HuH-7 (cell line): ENCODE data around the gene TMEM86B.
"Not testable (repeated sequence)": the region's sequence is repeated elsewhere in the genome, so short reads cannot be mapped to it uniquely, and the experiment has no call there.

ENCODE experiments used
- DNase-seq: peaks from one replicate; pipeline ENCODE4 v3.0.0; 2011; ENCODE audit warnings: low spot score

The TMEM86B gene

DNA sequence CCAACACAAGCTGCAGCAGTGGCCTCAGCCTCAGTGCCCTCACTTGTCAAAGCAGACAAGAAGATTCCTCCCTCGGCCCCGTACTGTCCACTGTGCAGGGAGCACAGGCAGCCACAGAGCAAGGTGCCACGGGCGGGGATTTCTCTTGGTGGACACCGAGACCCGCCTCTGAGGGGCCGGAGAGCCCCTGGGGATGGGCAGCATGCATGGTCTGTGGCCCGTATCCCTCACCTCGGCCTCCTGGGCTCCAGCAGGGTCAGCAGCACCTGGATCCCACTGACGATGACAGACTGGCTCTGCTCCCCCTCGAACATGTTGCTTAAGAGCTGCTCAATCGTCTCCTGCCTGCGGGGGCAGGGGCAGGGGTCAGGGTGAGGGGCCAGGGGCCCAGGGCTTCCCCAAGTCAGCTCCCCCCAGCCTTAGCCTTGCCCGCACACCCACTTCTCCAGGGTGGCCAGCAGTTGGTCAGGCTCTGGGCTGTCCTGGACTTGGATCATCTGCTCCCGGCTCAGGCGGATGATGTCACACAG is 13.4 kb upstream of the TMEM86B start:
- no peak for DNase-seq

DNA sequence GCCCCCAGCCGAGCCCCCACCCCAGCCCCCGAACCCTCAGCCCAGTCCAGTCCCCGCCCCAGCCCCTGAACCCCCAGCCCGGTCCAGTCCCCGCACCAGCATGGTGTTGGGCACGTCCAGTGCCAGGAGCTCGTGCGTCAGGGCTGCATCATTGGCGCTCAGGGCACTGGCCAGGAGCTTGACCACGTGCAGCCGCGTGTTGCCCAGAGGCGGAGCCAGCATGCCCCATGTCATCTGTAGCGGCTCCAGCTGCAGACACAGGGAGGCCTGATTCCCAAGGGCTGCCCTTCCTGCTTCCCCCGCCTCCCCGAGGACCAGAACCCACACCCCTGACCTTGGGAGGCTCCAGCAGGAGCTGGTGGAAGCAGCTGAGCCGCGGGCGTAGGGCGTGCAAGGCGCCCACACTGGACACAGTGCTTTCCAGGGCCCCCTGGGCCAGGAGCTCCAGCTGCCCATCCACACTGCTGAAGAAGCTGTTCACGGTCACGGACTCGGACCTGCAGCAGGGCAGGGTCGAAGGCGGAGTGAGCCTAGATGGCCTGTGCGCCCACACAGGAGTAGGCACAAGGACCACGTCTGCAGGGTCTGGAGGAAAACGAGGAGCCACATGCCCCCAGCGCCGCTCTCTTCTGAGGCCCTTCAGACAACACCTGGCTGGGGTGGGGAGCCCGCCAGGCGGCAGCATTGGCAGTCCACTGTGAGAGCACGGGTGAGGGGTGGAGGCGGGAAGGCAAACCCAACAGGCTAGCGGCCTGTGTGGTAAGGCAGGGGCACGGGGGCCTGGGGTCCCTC is 12.8 kb upstream of the TMEM86B start:
- no peak for DNase-seq

DNA sequence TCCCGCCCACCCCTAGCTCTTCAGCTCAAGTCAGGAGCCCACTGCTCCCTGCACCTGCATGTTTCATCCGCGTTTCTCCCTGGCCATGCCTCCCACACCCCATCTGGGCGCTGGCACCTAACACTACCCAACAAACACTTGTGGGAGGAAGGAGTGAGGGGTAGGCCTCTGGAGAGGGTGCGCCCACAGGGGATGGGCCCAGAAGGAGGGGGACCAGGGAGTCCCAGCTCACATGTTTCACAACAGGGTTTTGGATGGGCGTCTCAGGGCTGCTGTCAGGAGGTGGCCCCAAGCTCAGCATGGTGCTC is 12.1 kb upstream of the TMEM86B start:
- DNase-seq = no peak

DNA sequence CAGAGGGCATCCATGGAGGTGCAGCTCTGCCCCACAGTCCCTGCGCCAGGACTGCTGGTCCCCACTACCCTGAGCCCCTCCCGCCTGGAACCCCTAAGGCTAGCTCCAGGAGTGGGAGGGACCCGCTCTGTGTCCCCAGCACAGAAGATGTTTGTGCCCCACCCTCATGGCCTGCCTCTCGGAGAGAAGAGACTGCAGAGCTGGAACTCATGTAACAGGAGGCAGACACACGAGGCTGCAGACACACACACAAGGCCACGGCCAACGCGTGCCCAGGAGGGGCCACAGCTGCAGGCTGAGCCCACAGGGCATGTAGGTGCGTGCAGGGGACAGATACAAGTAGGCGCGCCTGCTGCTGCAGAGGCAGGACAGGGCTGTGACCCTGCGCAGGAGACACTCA is 10.4 kb upstream of the TMEM86B start:
- no peak for DNase-seq

DNA sequence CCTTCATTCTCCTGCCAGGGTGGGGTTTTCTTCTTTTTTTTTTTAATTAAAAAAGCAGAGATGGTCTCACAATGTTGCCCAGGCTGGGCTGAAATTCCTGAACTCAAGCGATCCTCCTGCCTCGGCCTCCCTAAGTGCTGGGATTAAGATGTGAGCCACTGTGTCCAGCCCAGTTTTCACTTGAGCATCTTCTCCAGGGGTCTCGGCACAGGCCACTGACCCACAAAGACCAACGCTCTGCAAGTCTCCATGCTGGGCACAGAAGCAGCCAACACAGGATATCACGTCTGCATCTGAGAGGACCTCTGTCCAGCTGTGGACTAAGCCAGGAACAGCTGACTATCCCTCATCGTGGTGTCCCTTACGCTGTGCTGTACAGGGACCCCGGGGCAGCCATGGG is 9.5 kb upstream of the TMEM86B start:
- no peak for DNase-seq

DNA sequence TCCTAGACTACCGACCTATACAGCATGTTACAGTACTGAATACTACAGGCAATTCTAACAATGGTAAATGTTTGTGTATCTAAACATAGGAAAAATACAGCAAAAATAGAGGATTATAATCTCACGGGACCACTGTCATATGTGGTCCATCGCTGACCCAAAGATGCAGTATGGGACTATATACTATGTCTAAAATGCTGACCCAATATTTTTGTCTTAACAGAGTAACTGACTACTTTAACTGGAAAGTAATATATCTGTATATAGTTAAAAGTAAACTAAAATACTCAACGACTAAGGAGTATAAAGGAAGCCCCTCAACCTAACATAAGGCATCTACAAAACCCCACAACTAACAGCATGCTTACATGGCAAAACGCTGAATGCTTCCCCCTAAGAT is 4.4 kb upstream of the TMEM86B start:
- DNase-seq = no peak

DNA sequence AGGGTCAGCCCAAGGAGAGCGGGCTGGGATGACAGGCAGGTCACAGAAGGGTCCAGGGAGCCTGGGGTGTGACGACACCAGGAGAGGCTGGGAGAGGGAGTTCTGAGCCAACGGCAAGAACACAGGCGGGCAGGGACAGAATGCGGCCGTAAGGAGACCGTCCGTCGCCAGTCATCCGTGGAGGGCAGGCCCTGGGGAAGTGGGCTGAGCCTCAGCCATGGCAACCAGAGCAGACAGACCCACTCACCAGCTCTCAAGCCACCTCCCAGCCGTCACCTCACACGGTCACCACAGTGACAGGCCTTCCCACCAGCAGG is 3.7 kb upstream of the TMEM86B start:
- DNase-seq = no peak

DNA sequence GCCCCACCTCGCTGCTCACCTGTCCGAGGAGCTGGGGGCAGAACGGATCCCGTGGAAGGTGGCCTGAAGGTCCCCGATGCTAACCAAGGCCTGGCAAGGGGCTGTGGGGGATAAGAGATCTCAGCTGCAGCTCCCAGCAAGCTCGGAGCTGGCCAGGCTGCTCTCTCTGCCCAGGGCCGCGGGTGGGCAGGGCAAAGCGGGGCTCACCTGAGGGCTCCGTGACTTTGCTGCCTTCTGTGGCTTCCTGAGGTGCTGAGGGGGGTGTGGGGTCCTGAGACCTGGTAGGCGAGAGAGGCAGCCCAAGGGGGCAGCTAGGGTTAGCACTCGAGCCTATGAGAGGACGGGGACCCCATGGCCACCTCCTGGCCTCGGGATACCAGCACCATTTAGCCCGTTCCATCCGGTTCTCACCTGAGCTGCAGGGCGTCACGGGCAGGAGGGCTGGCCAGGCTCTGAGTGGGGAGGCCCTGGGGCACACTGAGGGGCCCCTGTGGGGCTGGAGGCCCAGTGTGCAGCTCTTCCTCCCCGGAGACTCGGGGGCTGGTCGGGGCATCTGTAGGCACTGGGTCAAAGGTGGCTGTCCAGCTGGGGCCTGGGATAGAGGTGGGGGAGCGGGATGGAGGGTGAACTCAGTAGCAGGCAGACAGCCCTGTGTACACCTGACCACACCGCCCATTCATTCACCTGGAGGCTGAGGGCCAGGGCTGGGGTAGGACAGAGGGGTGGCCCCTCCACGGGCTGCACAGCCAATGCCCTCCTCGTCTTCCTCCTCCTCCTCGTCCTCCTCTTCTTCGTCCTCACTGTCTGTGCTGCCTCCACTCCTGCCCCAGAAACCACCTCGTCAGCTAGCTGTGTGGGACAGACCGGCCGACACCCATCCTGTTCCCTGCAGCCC is 3.1 kb upstream of the TMEM86B start:
- DNase-seq = no peak

DNA sequence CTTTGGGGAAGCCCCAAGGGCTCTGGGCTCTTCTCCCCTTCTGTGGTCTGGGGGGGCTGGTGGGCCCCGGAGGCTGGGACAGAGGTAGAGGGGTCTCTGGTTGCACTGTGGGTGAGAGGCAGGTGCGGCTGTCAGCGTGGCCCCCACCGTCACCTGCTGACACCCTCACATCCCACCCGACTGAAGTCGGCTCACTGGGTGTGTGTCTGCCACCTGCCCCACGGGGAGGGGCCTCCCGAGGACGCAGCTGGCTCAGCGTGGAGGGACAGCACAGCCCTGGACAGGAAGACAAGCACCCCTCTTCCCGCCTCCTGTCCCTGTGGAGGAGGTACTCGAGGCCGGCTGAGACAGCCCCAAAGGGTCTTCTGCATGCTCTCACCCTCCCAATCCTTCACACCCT is 2.2 kb upstream of the TMEM86B start:
- DNase-seq = no peak

DNA sequence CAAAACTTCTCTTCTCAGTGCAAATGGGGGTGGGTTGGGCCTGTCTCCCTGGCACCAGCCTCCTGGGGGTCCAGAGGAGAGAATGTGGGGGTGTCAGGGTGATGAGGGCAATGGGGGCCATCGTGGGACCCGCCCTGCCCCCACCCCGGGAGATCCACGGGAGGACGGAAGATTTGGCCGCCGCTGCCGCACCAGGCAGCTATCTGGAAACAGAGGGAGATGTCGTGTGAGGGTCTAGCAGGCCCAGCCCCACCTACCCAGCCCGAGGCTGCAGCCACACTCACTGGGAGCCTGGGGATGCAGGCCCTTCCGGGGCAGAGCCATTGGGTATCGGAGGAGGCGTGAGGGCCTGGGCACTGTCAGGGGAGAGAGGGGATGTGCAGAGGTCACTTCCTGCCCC is 1.8 kb upstream of the TMEM86B start:
- no peak for DNase-seq

DNA sequence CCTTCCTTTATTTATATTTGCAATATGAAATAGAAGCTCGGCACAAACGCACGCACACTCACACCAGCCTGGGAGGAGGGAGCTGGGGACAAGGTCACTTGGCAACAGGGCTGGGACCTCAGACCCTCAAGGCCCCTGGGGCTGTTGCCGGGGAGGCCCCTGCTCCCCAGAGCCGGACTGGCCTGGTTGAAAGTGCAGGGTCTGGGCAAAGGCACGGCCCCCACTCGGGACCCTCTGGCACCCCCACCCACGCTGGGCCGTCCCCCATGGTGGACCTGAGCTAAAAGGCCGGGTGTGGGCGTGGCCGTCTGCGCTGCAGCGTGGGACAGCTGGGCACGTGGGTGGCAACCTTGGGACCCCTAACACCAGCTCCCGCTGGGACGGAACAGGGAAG is 1.2 kb upstream of the TMEM86B start:
- no peak for DNase-seq

DNA sequence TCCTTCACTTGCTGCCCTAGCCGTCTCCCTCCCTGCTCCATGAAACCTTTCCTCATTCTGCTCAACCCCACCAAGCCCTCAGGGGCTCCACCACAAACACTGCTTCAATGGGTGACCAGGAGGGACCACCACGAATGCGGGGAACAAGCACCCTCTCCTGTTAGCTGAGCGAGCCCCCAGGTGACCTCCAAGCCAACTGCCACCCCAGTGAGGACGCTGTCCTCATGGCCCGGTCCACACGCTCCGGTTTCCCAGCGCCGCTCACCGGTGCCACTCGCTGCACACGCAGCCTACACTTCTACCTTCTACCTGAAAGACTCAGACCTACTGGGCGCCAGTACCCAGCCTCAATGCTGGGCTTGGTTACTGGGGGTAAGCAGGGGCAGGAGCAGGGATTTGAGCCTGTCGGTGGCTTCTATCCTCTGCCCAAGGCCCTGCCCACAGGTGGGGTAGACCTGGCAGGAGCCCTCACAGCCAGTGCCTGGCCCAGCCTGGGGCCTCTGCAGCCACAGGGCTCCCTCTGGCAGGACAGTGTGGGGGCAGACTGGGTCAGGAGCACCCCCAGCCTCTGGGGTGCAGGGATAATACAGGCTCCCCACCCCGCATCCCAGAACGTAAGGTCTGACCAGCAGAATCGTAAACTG is 704 bp upstream of the TMEM86B start:
- no peak for DNase-seq

DNA sequence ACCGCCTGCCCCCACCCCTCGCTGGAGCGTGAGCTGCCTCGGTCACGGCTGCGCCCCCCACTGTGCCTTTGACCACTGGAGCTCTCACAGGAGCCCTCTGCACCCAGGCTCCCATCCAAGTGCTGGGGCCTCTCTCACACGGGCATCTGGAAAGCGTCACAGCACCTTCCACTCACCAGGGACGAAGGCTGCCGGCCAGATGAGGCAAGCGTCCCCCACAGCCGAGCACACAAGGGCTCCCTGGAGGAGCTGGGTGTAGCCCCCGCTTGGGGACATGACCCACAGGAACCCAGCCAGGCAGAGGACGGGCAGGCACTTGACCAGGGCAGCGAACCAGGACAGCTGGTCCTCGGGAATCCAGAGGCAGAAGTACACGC is 560 bp downstream of the TMEM86B start:
- no peak for DNase-seq

DNA sequence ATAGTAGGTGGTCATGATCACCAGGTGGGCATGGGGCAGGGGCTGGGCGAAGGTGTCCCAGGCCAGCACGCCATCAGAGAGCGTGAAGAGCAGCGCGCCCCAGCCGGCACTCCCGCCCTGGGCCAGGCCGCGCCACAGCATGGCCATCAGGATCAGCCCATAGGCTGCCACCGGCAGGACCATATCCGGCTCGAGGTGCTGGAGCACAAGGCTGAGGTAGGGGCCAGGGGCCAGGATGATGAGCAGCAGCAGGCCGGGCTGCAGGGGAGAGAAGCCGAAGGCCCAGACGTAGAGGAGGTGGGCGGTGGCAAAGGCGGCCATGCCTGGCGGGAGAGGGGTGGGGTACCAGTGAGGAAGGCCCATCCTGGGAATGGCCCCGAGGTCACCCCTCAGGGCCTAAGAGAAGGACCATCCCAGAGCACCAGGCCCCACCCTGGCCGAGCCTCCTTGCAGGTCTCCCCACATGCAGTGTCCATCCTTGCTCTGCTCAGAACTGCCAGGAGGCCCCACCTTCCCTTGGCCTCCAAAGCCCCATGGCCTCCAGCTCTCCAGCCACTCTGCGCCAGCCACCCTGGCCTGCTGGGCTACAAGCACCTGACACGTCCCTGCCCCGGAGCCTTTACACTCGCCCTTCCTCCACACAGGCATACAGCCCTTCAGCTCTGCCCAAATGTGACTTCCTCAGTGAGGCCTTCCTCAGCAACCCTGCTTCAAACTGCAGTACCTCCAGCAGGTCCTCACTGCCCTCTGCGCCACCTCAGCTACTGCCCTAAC is 1.1 kb downstream of the TMEM86B start:
- DNase-seq = no peak

DNA sequence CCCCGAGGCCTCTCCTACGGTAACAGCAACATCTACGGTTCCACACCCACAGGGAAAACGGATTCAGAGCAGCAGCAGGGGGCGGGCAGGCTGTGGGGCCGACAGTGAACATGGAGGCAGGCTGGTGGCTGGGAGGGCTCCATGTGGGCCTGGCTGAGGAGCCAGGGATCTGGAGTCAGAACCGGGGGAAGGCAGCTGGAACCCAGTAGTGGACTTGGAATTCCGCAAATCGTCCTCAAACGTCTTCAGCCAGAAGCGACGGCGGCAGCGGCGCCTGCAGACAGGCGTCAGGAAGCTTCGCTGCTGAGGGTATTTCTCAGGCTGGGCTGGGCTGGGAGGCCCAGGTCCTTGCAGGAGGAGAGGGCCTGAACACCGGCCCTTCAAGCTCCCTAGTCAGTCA is 1.8 kb downstream of the TMEM86B start:
- no peak for DNase-seq

DNA sequence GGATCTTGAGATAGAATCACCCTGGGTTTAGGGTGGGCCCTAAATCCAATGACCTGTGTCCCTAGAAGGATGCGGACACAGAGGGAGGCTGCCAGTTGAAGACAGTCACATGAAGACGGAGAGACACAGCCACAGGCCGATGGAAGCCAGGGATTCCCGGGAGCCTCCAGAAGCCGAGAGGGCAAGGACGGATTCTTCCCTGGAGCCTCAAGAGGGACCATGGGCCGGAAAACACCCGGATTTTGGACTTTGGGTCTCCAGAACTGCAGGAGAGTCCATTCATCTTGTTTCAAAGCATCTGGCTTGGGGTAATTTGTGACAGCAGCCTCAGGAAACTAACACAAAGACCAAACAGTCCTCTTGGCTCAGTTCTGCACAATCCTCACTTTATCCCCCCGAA is 2.3 kb downstream of the TMEM86B start:
- no peak for DNase-seq

DNA sequence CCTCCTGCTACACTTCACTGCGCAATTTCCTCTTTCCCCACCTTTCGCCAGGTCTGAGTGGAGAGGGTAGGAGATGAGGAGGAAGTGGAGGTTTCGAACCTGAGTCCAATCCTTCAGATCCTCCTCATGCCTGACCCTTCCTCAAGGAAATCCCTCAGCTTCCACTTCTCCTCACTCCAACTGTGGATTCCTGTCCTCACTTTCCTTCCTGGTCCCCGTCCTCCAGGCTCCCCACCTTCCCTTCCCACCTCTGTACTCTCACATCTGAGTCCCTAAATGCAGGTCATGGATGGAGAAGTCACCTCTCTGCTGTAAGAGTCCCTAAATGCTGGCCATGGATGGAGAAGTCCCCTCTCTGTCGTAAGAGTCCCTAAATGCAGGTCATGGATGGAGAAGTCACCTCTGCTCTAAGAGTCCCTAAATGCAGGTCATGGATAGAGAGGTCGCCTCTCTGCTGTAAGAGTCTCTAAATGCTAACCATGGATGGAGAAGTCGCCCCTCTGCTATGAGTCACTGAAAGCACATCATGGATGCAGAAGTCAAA is 3.1 kb downstream of the TMEM86B start:
- DNase-seq = no peak

DNA sequence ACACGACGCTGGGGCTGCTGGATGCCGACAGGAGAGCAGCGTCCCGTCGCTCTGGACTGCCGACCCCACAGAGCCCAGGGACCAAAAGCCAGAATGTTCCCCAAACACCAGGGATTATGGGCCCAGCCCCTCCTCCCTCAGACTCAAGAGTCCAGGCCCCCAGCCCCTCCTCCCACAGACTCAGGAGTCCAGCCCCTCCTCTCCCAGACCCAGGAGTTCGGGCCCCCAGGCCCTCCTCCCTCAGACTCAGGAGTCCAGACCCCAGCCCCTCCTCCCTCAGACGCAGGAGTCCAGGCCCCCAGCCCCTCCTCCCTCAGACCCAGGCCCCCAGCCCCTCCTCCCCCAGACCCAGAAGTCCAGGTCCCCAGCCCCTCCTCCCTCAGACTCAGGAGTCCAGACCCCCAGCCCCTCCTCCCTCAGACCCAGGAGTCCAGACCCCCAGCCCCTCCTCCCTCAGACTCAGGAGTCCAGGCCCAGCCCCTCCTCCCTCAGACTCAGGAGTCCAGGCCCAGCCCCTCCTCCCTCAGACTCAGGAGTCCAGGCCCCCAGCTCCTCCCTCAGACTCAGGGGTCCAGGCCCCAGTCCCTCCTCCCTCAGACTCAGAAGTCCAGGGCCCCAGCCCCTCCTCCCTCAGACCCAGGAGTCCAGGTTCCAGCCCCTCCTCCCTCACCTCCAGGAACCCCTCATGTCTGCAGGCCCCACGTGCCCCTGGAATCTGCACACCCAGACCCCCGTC is 3.7 kb downstream of the TMEM86B start:
- not testable (repeated sequence) for DNase-seq

DNA sequence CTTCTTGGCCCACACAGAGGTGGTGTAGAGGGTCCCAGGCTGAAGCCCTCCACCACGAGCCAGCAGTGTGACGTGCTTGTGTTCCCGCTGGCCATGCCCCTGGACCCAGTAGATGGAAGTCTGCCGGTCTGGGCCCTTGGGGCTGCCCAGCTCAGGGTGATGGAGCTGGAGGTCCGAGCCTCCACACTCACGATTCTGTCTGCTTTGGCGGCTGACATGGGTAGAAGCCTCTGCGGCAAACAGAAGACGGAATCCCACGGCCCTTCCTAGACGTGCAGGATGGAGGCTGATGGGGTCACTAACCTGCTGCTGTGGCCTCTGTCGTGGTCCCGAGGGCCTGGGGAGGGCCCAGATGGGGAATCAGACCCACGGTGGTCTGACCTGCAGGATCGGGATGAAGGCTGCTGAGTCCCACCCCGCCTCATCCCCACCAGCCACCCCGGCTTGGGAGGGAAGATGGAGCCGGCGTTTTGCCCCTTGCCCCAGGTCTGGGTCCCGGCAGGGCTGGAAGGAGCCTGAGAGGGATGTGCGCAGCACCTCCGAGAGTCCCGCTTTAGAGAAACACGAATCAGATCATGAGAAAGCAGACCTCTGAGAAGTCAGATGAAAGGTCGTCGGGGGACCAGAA is 4.4 kb downstream of the TMEM86B start:
- no peak for DNase-seq

DNA sequence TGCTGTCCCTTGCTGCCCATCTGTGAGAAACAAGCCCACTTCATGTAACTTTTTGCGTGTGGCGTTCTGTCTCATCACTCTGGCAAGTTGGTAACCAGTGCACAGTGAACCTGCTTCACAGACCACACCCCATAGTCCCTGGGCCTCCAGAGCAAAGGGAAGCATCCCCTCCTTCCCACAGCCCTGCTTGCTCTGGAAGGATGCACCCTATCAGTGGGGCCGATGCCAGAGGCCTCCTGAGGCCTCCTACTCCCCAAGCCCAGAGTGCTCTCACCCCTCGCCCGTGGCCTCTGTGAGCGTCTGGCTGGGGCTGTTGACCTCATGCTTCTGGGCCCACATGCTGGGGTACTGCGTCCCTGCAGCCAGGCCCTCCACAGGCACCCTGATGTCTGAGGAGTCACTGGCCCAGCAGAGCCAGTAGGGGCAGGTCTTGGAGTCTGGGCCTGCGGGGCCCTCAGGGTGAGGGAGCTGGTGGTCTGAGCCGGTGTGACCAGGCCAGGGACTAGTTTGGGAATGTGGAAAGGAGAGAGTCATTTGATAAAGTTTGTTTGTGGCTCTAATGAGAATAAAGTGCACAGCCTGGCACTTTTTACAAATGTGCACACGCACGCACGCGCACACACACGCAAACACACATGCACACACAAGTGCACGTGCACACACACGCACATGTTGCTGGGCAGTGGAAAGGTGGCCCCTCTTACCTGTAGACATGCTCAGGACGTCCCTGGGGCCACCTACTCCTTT is 5.1 kb downstream of the TMEM86B start:
- DNase-seq = no peak
